K562 (cell line): ENCODE data around the gene SLC37A4. TPM values are rescaled to one million over a fixed set of nuclear protein-coding genes. Genes with fewer than 3 reads are reported as not detected.

ENCODE experiments used
- ASH1L ChIP-seq: fragments of 450-650 bp; IDR thresholded peaks from 2 replicates; pipeline ENCODE4 v1.6.1; 2018; ENCODE audit warnings: borderline replicate concordance, mild to moderate bottlenecking, low read depth; ENCODE audit not compliant: partially characterized antibody
- NCOR1 ChIP-seq: fragments of 450-650 bp; IDR thresholded peaks from 2 replicates; pipeline ENCODE4 v1.6.1; 2016; ENCODE audit warnings: mild to moderate bottlenecking, moderate library complexity
- NFRKB ChIP-seq: fragments of 450-650 bp; IDR thresholded peaks from 2 replicates; pipeline ENCODE4 v1.6.1; 2016; ENCODE audit warnings: low read depth
- RBM25 ChIP-seq: fragments of 200-400 bp; formaldehyde crosslinking; IDR thresholded peaks from 2 replicates; pipeline ENCODE4 v1.6.1; 2018; ENCODE audit warnings: low read length, low read depth, moderate library complexity; ENCODE audit not compliant: severe bottlenecking
- RBM34 ChIP-seq: fragments of 200-400 bp; formaldehyde crosslinking; IDR thresholded peaks from 2 replicates; pipeline ENCODE4 v1.6.1; 2018; ENCODE audit warnings: low read length, borderline replicate concordance; ENCODE audit not compliant: insufficient read depth
- SPI1 ChIP-seq: IDR thresholded peaks from 2 replicates; pipeline ENCODE4 v1.6.1; 2011; ENCODE audit warnings: low read depth, low read length, control low read depth, borderline replicate concordance
- ZFP30 ChIP-seq: fragments of 250-450 bp; sonication (Bioruptor Pico); IDR thresholded peaks from 2 replicates; pipeline ENCODE4 v1.8.0; 2022; ENCODE audit warnings: moderate library complexity, mild to moderate bottlenecking, inconsistent platforms, borderline replicate concordance
- polyA plus RNA-seq, 8 experiments: library from polyadenylated mRNA; depleted of rRNA in 4 of 8; stranded (reverse) in 5 of 8; unstranded in 3 of 8; fragments of >200 nt; fragmentation: Nextera tagmentation in 2 of 8; fragmentation: Illumina TruSeq in 1 of 8; extraction: Ambion mirVana in 2 of 8; extraction: Trizol in 1 of 8; gene quantifications; 2 replicates each; pipeline versions ENCODE4 v1.2.1 to v1.2.3, GENCODE V29; 2011 to 2014; ENCODE audit warnings: inconsistent platforms in 1 of 8, missing spikeins in 1 of 8
- total RNA-seq, 7 experiments: library from RNA; depleted of rRNA in 6 of 7; stranded (reverse); fragments of >200 nt in 6 of 7; fragmentation: Illumina TruSeq in 2 of 7; extraction: Trizol in 2 of 7; gene quantifications; 2 replicates each; pipeline versions ENCODE4 v1.2.1 to v1.2.3, GENCODE V29; 2011 to 2021; ENCODE audit warnings: low replicate concordance in 1 of 7
- TF ChIP-seq, protein P1 (sequence below), 2 experiments: fragments of 450-650 bp in 1 of 2; sonication (generic) in 1 of 2; formaldehyde crosslinking in 1 of 2; IDR thresholded peaks in 1 of 2; conservative IDR thresholded peaks in 1 of 2; 2 replicates each; pipeline versions ENCODE4 v1.6.1 to v1.8.1; 2016 to 2023; ENCODE audit warnings: mild to moderate bottlenecking in 2 of 2, moderate library complexity in 2 of 2, inconsistent platforms in 1 of 2, missing genetic modification reagents in 1 of 2
- TF ChIP-seq, protein P2 (sequence below): fragments of 450-650 bp; IDR thresholded peaks from 2 replicates; pipeline ENCODE4 v1.6.1; 2016; ENCODE audit warnings: low read depth
- TF ChIP-seq, protein P3 (sequence below): sonication (generic); formaldehyde crosslinking; IDR thresholded peaks from 2 replicates; pipeline ENCODE4 v1.8.1; 2023; ENCODE audit warnings: mild to moderate bottlenecking, missing genetic modification reagents
- TF ChIP-seq, protein P4 (sequence below), 2 experiments: fragments of 250-450 bp in 1 of 2; fragments of 450-650 bp in 1 of 2; sonication (Bioruptor Pico) in 1 of 2; IDR thresholded peaks; 2 replicates each; pipeline versions ENCODE4 v1.6.1 to v1.8.0; 2016 to 2021; ENCODE audit warnings: mild to moderate bottlenecking in 2 of 2, moderate library complexity in 2 of 2, missing compliant biosample characterization in 1 of 2, missing genetic modification characterization in 1 of 2
- TF ChIP-seq, protein P5 (sequence below): fragments of 250-450 bp; sonication (Bioruptor Pico); IDR thresholded peaks from 2 replicates; pipeline ENCODE4 v1.8.0; 2022; ENCODE audit warnings: moderate library complexity, mild to moderate bottlenecking, inconsistent platforms

Gene SLC37A4
- total and polyA plus RNA-seq, 9 of the 15 experiments (the other 6 are each of a cell fraction or from before 2014, with no cell fraction given): 24.7 to 73.9 (median 40.7) TPM

DNA sequence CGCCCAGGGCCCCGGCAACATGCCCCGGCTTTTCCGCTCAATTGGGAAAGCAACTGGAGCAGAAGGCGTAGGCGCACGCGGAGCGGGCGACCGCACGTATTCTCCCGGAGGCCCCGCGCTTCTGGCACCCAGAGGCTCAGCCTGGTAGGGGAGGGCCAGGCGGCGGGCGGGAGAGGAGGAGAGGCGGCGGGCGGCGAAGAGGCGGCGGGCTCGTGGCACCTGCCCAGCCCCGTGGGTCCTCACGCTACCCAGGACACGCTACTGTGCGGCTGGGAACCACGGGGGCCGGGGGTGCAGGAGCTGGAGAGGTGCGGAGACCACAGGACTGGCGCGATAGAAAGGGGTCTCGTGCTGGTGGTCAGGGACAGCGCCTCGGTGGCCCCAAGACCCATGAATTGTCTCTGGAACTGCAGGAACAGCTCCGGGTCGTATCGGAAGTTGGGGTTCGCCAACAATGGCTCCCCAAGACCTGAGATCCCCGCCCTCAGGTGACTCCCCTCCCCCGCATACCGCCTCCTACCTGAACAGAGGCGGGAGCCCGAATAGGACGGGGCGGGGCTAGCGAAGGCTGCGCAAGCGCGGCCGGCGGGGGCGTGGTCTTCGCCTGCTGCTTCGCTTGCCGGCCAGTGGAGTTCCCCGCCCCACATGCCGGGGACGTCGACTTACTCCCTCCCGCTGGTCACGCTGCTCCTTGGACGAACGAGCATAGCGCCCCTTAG lies at the start of gene SLC37A4 (continued):
- TF ChIP-seq, protein P1, sequence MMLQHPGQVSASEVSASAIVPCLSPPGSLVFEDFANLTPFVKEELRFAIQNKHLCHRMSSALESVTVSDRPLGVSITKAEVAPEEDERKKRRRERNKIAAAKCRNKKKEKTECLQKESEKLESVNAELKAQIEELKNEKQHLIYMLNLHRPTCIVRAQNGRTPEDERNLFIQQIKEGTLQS (IDR thresholded peaks at IDR 0.05): no peak
- TF ChIP-seq, protein P1 (CRISPR knock-in tag; conservative IDR thresholded peaks at IDR 0.05): no peak
- no peak for TF ChIP-seq RBM25
- TF ChIP-seq, protein P2, sequence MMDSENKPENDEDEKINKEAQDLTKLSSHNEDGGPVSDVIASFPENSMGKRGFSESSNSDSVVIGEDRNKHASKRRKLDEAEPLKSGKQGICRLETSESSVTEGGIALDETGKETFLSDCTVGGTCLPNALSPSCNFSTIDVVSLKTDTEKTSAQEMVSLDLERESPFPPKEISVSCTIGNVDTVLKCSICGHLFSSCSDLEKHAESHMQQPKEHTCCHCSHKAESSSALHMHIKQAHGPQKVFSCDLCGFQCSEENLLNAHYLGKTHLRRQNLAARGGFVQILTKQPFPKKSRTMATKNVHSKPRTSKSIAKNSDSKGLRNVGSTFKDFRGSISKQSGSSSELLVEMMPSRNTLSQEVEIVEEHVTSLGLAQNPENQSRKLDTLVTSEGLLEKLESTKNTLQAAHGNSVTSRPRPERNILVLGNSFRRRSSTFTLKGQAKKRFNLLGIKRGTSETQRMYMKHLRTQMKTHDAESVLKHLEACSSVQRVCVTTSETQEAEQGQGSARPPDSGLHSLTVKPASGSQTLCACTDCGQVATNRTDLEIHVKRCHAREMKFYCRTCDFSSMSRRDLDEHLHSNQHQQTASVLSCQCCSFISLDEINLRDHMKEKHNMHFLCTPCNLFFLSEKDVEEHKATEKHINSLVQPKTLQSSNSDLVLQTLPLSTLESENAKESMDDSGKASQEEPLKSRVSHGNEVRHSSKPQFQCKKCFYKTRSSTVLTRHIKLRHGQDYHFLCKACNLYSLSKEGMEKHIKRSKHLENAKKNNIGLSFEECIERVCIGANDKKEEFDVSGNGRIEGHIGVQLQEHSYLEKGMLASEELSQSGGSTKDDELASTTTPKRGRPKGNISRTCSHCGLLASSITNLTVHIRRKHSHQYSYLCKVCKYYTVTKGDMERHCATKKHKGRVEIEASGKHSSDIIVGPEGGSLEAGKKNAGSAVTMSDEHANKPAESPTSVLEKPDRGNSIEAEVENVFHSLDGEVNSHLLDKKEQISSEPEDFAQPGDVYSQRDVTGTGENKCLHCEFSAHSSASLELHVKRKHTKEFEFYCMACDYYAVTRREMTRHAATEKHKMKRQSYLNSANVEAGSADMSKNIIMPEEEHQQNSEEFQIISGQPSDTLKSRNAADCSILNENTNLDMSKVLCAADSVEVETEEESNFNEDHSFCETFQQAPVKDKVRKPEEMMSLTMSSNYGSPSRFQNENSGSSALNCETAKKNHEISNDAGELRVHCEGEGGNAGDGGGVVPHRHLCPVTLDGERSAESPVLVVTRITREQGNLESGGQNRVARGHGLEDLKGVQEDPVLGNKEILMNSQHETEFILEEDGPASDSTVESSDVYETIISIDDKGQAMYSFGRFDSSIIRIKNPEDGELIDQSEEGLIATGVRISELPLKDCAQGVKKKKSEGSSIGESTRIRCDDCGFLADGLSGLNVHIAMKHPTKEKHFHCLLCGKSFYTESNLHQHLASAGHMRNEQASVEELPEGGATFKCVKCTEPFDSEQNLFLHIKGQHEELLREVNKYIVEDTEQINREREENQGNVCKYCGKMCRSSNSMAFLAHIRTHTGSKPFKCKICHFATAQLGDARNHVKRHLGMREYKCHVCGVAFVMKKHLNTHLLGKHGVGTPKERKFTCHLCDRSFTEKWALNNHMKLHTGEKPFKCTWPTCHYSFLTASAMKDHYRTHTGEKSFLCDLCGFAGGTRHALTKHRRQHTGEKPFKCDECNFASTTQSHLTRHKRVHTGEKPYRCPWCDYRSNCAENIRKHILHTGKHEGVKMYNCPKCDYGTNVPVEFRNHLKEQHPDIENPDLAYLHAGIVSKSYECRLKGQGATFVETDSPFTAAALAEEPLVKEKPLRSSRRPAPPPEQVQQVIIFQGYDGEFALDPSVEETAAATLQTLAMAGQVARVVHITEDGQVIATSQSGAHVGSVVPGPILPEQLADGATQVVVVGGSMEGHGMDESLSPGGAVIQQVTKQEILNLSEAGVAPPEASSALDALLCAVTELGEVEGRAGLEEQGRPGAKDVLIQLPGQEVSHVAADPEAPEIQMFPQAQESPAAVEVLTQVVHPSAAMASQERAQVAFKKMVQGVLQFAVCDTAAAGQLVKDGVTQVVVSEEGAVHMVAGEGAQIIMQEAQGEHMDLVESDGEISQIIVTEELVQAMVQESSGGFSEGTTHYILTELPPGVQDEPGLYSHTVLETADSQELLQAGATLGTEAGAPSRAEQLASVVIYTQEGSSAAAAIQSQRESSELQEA: no peak
- no peak for TF ChIP-seq ASH1L
- TF ChIP-seq, protein P3, sequence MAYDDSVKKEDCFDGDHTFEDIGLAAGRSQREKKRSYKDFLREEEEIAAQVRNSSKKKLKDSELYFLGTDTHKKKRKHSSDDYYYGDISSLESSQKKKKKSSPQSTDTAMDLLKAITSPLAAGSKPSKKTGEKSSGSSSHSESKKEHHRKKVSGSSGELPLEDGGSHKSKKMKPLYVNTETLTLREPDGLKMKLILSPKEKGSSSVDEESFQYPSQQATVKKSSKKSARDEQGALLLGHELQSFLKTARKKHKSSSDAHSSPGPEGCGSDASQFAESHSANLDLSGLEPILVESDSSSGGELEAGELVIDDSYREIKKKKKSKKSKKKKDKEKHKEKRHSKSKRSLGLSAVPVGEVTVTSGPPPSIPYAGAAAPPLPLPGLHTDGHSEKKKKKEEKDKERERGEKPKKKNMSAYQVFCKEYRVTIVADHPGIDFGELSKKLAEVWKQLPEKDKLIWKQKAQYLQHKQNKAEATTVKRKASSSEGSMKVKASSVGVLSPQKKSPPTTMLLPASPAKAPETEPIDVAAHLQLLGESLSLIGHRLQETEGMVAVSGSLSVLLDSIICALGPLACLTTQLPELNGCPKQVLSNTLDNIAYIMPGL: no peak; the same call in 1 of the 2 replicates
- no peak for TF ChIP-seq NCOR1
- TF ChIP-seq ZFP30 (CRISPR knock-in tag): no peak
- no peak for TF ChIP-seq NFRKB
- TF ChIP-seq, protein P4, sequence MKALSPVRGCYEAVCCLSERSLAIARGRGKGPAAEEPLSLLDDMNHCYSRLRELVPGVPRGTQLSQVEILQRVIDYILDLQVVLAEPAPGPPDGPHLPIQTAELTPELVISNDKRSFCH (CRISPR knock-in tag; IDR thresholded peaks at IDR 0.05): no peak
- TF ChIP-seq, protein P4 (tag; IDR thresholded peaks at IDR 0.05): no peak
- TF ChIP-seq, protein P5, sequence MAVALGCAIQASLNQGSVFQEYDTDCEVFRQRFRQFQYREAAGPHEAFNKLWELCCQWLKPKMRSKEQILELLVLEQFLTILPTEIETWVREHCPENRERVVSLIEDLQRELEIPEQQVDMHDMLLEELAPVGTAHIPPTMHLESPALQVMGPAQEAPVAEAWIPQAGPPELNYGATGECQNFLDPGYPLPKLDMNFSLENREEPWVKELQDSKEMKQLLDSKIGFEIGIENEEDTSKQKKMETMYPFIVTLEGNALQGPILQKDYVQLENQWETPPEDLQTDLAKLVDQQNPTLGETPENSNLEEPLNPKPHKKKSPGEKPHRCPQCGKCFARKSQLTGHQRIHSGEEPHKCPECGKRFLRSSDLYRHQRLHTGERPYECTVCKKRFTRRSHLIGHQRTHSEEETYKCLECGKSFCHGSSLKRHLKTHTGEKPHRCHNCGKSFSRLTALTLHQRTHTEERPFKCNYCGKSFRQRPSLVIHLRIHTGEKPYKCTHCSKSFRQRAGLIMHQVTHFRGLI: no peak
- no peak for TF ChIP-seq SPI1
- no peak for TF ChIP-seq RBM34
